ENCODE measurements around the gene RAD18.

The RAD18 gene

GRCh38 chr3:8895829-8896228 is 67.4 kb downstream of the RAD18 start:
- no peak for DNase-seq (ENCODE audit: low spot score)

- DNase-seq (ENCODE audit: low spot score): no peak
These were observed 70.3 kb downstream of the RAD18 start for GRCh38 chr3:8893001-8893400.

- DNase-seq (ENCODE audit: low spot score): no peak
These were observed 71.5 kb downstream of the RAD18 start for GRCh38 chr3:8891774-8892173.

DNA sequence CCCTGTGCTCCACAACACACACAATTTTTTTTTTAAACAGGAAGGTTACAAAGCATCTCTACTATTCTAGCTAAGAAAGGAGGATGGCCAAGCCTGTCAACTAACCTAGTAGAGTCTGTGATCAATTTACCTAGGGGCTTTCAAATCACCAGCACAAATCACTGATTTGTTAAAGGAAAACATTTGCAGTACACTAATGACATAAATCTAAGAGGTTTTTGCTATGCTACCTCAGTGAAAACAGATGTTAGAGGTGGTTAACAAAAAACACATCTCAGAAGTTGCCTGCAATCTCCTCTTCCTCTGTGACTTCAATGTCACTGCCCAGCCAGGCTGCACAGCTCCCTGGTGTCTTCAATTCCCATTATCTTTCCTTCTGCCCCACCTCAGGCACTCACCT is 72.0 kb downstream of the RAD18 start:
- no peak for DNase-seq (ENCODE audit: low spot score)

- DNase-seq (ENCODE audit: low spot score): no peak
These were observed 74.9 kb downstream of the RAD18 start for GRCh38 chr3:8888301-8888915.

GRCh38 chr3:8887435-8888300 is 75.6 kb downstream of the RAD18 start:
- DNase-seq (ENCODE audit: low spot score): no peak

DNA sequence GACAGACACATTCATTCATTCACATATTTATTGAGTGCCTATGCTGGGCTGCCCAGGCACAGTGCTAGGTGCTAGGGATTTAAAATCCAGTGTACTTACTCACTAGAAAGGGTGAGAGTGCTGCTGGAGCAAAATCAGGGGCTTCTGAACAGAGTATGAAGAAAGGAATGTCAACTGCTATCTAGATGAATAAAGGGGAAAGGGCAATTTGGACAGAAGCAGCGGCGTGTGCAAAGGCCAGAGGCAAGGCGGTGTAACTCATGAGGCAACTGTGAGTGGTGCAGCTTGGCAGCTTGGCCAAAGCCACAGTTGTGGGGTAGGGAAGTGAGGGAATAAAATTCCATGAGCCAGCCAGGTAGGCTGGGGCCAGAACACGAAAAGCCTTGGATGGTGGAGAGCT is 76.7 kb downstream of the RAD18 start:
- no peak for DNase-seq (ENCODE audit: low spot score)

DNA sequence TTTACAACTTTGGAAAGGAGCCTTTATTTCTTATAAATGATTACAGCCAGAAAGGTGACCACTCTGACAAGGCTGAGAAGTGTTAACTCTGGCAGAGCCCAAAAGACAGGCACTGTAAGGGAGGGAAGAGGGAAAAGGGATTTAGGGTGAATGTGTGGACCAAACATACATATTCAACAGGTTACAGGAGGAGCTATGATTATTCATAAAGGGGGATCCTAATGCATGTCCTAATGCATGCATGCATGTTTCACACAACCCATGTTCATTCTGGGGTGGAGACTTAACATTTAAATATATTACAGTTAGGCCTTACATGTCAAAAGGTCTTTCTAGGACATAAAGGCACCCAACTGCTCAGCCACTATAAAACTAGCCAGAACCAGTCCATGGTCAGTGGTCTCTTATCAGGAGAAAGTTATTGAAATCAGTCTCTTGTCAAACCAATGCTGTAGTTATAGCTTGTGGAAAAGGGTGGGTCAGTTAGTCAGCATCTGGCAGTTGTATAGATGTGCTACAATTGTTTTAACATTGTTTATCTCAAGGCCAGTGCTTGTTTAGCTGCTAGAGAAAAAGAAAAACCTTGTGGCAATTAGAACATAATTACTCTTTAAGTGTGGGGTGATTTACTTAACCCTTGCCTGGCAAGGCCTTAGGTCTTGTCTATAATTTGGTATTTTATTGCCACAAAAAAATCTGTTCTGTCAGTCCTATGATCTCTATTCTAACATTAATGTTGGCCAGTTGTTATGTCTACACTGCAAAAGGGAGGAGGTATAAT is 77.5 kb downstream of the RAD18 start:
- DNase-seq (ENCODE audit: low spot score): no peak

- no peak for DNase-seq (ENCODE audit: low spot score)
These were observed 78.5 kb downstream of the RAD18 start for GRCh38 chr3:8884630-8885290.

DNA sequence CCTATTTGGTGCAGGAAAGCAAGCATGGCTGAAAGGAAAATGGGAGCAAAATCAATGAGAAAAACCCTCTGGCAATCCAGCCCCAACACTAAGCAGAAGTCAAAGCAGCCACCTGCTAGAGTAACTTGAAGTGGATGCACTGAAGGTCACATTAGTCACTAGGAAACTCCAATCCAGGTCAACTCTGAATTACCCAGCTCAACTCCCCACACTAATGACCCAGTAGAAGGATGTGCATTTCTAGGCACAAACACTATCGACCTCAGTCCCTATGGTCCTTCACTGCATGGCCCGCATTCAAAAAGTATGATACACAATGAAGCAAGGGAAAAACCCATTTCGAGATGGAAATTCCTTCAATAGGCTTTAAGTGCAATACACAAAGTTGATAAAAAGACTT is 80.6 kb downstream of the RAD18 start:
- no peak for DNase-seq (ENCODE audit: low spot score)

DNA sequence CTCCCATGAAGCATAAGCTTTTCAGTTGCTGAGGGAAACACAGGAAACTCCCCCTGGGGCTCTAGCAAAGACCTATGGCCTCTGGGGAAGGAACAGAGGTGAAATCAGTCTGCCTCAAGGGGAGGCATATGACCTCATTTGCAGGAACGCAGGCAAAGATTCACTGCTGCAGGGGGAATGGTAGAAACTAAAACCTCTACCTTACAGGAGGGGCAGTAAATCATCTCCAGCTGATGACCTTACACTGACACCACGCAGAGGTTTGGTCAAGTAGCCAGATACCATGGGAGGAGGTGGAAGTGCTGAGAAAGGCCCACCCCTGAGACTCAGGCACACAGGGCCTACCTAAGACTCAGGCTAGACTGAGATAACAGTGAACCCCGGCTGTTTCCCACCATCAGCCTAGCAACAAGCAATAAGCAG is 81.1 kb downstream of the RAD18 start:
- DNase-seq (ENCODE audit: low spot score): no peak

GRCh38 chr3:8879347-8879944 is 83.8 kb downstream of the RAD18 start:
- no peak for DNase-seq (ENCODE audit: low spot score)

- no peak for DNase-seq (ENCODE audit: low spot score)
These were observed 87.4 kb downstream of the RAD18 start for GRCh38 chr3:8875836-8876235.

- DNase-seq (ENCODE audit: low spot score): no peak
These were observed 89.5 kb downstream of the RAD18 start for GRCh38 chr3:8873740-8874139.

- no peak for DNase-seq (ENCODE audit: low spot score)
These were observed 91.0 kb downstream of the RAD18 start for GRCh38 chr3:8872261-8872660.

GRCh38 chr3:8871306-8871705 is 92.0 kb downstream of the RAD18 start:
- DNase-seq (ENCODE audit: low spot score): no peak

- no peak for DNase-seq (ENCODE audit: low spot score)
These were observed 93.1 kb downstream of the RAD18 start for GRCh38 chr3:8870134-8870533.

GRCh38 chr3:8869613-8870012 is 93.7 kb downstream of the RAD18 start:
- no peak for DNase-seq (ENCODE audit: low spot score)

- no peak for DNase-seq (ENCODE audit: low spot score)
These were observed 94.3 kb downstream of the RAD18 start for GRCh38 chr3:8868996-8869395.

GRCh38 chr3:8867646-8868045 is 95.6 kb downstream of the RAD18 start:
- no peak for DNase-seq (ENCODE audit: low spot score)

DNA sequence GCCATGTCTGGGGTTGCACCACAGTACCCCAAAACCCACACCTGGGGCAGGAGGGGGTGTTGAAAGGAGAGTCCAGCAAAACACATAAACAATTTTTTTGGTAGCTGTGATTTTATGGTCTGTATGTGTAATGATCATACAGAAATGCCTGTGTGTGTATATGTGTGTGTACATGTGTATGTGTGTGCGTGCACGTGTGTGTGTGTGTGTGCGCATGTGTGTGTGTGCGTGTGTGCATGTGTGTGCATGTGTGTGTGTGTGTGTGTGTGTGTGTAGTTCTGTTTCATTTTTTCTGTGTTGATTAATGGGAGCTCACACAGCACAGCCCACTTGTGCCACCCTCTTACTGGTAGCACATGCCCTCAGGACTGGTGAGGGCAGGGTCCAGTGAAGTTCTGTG is 97.6 kb downstream of the RAD18 start:
- DNase-seq (ENCODE audit: low spot score): no peak

All from CD4-positive, alpha-beta T cell treated with Interleukin-15 for 4 hours (primary cell).